ENCODE data around the gene SRF.
"Not testable (repeated sequence)": the region's sequence is repeated elsewhere in the genome, so short reads cannot be mapped to it uniquely, and the experiment has no call there.

Gene SRF

GRCh38 chr6:43170931-43171706 is at the start of gene SRF:
TSS of gene SRF (plus strand) at chr6:43171269. CDS start at chr6:43171657, 388 bp downstream.
- DNase-seq, result peak; percentile 93

DNA sequence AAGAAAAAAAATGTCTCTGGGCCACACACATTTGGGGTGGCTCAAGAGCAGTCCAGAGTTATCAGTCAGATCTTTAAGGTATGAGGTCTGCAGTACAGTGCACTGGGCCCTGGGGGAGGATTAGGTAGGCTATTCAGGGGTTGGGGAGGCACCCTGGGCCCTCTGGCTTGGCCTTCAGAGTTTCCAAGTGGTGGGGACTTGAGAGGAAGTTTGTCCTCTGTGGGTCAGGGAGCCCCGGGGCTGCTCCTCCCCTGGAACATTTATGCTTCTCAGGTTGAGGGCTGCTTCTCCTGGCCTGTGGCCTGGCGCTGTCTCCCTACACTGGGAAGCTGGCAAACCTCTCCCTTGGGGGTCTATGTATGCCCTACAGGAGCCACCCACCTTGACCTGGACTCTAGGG is 48.9 kb upstream of the SRF start:
- DNase-seq, result no peak

DNA sequence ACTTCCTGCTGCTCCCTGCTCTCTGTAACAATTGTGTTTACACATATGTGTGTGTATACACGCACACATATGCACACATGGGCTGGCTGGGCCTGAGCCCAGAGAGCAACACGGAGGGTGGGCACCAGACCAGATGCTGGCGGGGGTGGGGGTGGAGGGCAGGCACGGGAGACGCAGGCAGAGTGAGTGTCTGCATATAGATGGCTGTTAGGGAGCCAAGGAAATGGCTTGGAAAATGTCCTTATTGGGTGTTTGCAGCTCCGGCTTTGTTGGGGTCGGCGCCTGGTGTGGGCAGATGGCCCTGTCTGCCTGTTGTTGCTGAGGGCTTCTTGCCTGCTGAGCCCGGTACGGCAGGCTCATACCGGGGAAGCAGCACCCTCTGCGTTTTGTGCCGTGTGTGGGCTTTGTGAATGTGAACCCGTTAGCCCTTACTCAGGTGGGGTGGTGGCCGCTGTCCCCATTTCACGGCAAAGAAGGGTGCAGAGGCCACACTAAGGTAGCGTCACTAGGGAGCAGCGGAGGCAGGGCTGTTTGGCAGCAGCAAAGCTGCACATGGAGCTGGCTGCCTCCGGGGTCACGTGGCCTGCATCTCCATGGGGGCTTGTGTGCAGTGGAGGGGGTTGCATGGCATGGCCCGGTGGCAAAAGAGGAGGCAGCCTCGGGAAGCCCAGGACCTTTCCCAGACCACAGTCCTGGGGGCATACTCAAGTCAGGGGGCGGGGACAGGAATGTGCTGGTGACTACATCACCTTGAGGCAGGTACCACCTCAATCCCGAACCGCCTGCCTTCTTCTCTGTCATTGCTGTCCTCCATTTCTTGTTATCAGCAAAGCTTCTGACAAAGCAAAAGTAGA is 47.4 kb upstream of the SRF start:
- DNase-seq, result no peak

GRCh38 chr6:43124481-43124880 is 46.6 kb upstream of the SRF start:
- no peak for DNase-seq

DNA sequence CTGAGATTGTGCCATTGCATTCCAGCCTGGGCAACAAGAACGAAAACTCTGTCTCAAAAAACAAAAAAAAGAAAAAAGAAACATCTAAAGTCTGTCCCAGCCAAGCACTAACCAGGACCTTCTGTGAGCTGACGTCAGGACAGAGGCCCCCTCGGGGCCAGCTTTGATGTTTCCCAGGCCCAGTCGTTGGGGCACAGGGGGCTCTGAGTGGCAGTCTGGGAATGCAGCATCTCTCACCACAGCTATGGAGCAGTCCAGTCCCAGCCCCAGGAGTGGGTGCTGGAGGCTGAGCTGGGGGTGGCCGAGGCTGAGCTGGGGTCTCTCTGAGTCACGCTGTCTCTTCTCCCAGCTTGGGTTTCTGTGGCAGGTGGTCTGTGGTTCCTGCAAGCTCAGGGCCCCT is 46.0 kb upstream of the SRF start:
- no peak for DNase-seq

DNA sequence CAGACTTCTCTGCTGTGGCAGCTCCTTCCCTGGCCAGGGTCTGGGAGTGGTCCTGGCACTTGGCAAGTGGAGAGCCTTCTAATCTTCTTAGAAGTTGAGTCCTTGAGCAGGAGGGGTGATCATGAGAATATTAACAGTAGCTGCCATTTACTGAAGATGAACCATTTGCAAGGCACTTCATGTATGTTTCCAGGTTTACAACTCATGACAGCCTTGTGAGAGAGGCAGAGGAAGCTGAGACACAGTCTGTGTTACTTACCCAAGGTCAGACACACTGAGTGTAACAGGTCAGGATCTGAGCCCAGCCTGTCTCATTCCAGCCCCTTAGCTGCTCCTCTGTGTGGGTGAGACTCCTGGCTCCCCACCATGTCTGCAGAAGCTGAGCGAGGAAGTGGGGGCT is 45.5 kb upstream of the SRF start:
- no peak for DNase-seq

- DNase-seq, result no peak
Measured at GRCh38 chr6:43127180-43127579, 43.9 kb upstream of the SRF start.

DNA sequence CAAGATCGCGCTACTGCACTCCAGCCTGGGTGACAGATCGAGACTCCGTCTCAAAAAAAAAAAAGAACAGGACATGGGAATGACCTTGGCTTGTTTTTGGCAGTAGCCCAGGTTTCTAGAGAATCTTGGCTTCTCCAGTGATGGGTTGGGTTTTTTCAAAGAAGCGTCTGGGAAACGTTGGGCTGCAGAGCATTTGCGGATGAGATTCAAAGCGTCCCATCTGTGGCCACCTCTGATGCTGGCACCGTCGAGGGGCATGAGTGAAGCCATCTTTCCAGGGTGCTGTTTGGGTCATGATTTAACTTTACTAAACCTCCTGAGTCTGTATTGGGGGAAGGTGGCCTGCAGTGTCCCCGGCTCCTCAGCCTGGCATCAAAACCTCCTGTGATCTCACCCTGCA is 43.2 kb upstream of the SRF start:
- DNase-seq, result no peak

GRCh38 chr6:43128926-43129325 is 42.1 kb upstream of the SRF start:
- no peak for DNase-seq

GRCh38 chr6:43129434-43130194 is 41.5 kb upstream of the SRF start:
- no peak for DNase-seq

DNA sequence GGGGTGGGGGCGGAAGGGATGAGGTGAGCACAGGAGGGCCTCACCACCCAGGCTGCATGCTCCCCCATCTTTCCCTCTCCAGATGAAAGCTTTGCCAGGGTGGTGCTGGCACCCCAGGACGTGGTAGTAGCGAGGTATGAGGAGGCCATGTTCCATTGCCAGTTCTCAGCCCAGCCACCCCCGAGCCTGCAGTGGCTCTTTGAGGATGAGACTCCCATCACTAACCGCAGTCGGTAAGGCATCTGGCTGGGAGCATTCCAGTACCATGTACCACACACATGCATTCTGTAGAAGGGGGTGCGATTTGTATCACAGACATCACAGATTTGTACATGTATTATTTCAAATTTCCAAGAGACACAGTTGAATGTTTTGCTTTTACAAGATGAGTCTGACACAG is 40.6 kb upstream of the SRF start:
- DNase-seq, result no peak

GRCh38 chr6:43131379-43131778 is 39.7 kb upstream of the SRF start:
- DNase-seq, result not testable (repeated sequence)

GRCh38 chr6:43138267-43138666 is 32.8 kb upstream of the SRF start:
- DNase-seq, result no peak

GRCh38 chr6:43139973-43140372 is 31.1 kb upstream of the SRF start:
- not testable (repeated sequence) for DNase-seq

- no peak for DNase-seq
Measured at GRCh38 chr6:43141644-43142043, 29.4 kb upstream of the SRF start.

- DNase-seq, result no peak
Measured at GRCh38 chr6:43142101-43142500, 29.0 kb upstream of the SRF start.

DNA sequence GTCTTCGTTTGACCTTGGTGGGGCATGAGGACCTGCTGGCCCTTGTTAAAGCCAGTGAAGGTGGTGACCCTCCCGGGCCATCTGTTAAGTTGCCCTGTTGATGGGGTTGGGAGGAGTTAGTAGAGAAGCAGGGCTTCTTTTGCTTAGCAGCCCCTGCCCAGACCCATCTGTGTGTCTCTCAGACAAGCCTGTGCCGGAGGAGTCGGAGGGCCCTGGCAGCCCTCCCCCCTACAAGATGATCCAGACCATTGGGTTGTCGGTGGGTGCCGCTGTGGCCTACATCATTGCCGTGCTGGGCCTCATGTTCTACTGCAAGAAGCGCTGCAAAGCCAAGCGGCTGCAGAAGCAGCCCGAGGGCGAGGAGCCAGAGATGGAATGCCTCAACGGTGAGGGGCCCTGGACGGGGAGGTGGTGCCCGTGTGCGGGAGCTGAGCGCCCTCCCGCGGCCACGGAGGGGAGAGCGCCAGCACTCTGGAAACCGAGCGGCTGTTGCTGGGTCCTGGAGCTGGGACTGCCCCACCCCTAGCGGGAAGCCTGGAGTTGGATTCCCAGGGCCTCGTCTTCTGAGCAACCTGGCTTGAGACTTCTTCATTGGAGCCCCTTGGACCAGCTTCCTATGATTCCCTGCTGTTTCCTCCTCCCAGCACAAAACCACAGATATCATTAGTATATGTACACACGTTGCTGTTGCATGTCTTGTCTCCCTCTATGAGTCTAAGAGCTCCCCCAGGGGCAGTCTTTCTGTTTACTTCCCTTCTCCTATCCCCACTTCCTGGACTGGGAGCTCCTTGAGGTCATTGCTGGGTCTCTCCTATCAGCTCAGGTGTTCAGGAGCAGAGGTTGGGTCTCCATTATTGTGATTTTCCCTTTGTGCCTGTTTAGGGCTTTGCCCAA is 27.6 kb upstream of the SRF start:
- peak; percentile 49 for DNase-seq

DNA sequence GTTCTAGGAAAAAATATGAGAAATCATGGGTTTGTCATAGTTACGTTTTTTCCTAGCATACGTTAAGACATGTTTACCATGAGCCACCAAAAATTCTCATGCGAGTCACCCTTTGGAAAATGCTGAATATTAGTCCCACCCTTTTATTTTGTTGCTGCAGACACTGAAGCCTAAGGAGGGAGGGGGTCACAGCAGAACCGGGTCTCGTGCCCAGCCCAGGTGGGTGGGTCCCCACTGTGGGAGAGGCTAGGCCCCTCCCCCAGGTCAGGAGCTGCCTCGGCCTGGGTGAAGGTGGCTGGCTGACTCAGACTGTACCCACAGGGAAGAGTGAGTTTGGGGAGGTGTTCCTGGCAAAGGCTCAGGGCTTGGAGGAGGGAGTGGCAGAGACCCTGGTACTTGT is 26.2 kb upstream of the SRF start:
- no peak for DNase-seq

DNA sequence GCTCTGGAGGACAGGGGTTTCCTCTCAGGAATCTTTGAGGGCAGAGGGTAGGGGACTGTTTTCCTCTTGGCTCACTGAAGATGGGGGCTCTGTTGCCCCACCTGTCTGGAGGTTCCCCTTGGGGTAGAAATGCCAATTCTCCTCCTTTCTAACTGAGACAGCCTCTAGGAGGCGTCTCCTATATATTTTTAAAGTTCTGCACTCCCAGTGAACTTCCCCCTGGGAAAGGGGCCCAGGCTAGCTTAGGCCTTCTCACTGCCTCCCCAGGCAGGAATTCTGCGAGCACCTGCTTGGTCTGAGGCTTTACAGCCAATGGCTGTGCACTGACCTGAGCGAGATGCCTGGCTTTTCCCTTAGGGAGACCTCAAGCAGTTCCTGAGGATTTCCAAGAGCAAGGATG is 24.8 kb upstream of the SRF start:
- no peak for DNase-seq

DNA sequence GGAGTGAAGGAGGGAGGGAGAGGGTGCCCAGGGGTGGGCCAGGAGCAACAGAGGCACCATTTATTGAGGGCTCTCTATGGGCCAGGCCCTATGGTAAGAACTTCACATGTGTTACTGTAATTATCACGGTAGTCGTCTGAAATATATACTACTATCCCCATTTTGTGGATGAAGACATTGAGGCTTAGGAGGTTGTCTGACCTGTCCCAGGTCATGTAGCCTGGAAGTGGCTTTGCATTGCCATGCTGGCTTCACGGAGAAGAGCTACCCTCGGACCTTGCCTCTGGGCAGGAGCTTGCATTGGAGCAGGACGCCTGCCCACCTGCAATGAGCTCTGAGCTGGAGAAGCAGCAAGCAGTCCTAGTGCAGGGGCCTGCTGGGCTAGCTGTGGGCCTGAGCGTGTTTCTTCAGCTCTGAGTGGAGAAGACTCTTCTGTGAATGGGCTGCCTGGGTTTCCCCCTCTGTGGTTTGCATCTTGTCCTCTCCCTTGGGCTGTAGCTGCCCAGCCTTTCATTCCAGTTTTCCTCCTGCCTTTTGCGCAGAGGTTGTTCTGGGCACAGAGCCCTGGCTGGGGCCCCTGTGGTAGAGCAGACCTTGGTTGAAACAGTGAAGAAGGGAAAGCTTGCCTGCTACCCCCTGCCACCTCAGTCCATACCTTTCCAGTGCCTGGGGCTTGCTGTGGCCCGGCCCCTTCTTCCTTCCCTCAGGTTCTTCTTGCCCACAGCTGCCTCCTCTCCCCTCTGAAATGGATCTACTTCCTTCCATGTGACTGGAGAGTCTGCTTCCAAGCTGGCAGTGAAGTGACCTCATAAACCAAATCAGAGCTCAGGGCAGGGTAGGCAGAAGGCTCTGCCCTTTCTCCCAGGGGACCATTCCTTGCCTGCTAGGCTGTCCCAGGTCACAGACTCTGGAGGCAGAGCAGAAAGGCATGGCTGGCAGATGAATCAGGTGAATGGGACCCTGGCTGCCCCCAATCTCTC is 24.1 kb upstream of the SRF start:
- no peak for DNase-seq
